ENCODE measurements around the gene REXO4. TPM values are rescaled to one million over a fixed set of nuclear protein-coding genes. Genes with fewer than 3 reads are reported as not detected.

The REXO4 gene
- total RNA-seq, 1 experiment from 2014 or later = 38.6 TPM

- POLR2A ChIA-PET = no interaction called here
- TF ChIP-seq STAT6 (CRISPR knock-in tag; conservative IDR thresholded peaks at IDR 0.05; ENCODE audit: low read depth) = no peak
- TF ChIP-seq ZNF423 (CRISPR knock-in tag; IDR thresholded peaks at IDR 0.05) = no peak
- TF ChIP-seq JAZF1 (CRISPR knock-in tag; IDR thresholded peaks at IDR 0.05) = no peak
- TF ChIP-seq, protein P1, sequence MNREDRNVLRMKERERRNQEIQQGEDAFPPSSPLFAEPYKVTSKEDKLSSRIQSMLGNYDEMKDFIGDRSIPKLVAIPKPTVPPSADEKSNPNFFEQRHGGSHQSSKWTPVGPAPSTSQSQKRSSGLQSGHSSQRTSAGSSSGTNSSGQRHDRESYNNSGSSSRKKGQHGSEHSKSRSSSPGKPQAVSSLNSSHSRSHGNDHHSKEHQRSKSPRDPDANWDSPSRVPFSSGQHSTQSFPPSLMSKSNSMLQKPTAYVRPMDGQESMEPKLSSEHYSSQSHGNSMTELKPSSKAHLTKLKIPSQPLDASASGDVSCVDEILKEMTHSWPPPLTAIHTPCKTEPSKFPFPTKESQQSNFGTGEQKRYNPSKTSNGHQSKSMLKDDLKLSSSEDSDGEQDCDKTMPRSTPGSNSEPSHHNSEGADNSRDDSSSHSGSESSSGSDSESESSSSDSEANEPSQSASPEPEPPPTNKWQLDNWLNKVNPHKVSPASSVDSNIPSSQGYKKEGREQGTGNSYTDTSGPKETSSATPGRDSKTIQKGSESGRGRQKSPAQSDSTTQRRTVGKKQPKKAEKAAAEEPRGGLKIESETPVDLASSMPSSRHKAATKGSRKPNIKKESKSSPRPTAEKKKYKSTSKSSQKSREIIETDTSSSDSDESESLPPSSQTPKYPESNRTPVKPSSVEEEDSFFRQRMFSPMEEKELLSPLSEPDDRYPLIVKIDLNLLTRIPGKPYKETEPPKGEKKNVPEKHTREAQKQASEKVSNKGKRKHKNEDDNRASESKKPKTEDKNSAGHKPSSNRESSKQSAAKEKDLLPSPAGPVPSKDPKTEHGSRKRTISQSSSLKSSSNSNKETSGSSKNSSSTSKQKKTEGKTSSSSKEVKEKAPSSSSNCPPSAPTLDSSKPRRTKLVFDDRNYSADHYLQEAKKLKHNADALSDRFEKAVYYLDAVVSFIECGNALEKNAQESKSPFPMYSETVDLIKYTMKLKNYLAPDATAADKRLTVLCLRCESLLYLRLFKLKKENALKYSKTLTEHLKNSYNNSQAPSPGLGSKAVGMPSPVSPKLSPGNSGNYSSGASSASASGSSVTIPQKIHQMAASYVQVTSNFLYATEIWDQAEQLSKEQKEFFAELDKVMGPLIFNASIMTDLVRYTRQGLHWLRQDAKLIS (CRISPR knock-in tag; IDR thresholded peaks at IDR 0.05; ENCODE audit: borderline replicate concordance) = no peak
- TF ChIP-seq E2F5 (CRISPR knock-in tag; IDR thresholded peaks at IDR 0.05) = no peak
- TF ChIP-seq GRHL2 (CRISPR knock-in tag; IDR thresholded peaks at IDR 0.05; ENCODE audit: insufficient replicate concordance, severe bottlenecking) = no peak
- no peak for TF ChIP-seq TEAD1 (CRISPR knock-in tag; IDR thresholded peaks at IDR 0.05)
- TF ChIP-seq GTF2I (CRISPR knock-in tag; conservative IDR thresholded peaks at IDR 0.05) = no peak
- no peak for TF ChIP-seq MXD4 (CRISPR knock-in tag; IDR thresholded peaks at IDR 0.05; ENCODE audit: borderline replicate concordance)
- TF ChIP-seq, protein P2, sequence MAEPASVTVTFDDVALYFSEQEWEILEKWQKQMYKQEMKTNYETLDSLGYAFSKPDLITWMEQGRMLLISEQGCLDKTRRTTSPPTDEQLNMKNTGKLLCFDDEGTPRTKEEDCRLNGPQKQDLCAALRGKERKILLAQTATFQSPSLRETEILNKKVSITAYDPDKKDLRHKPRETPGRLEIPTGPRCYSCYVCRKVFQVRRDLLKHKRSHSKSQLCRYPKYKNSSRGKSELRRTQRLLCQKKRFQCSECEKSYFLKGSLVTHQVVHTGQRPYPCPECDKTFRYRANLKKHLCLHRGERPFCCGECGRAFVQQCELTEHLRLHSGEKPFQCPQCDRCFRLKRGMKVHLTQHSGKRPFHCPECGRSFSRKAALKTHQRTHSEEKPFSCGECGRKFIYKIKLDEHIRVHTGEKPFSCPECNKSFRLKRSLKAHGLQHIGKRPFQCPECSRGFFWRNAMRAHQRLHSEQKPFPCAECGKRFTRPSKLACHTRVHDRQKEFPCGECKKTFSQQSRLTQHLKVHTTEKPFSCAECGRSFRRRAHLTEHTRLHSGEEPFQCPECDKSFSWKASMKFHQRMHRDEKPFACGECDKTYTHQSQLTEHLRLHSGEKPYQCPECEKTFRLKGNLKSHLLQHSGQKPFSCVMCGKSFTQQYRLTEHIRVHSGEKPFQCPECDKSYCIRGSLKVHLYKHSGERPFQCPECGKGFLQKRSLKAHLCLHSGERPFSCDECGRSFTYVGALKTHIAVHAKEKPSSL (CRISPR knock-in tag; conservative IDR thresholded peaks at IDR 0.05) = no peak
- Mint-ChIP-seq H3K27ac (no peak overlapping the region), H3K36me3 (no peaks in the 10 kb centered on the region), H3K4me3 (no peak overlapping the region), H3K9me3 (no peaks in the 10 kb centered on the region), H3K4me1 (no peaks in the 10 kb centered on the region), H3K27me3 (ENCODE audit: low read depth) (no peaks in the 10 kb centered on the region)
- CTCF ChIA-PET = interaction anchor here (1.1 to 2.1 kb wide), 6 partner anchors 13 to 79 kb away, joined by 3 to 15 read pairs (median 4); partner anchors contain the start of genes ADAMTS13 and CACFD1
- ATAC-seq (no peak), DNase-seq (ENCODE audit: low spot score) (no peak)
Observed at GRCh38 chr9:133436681-133437080, 18.9 kb upstream of the REXO4 start.

- peaks cover 9% of the 10 kb centered on the region for H3K27me3 Mint-ChIP-seq (ENCODE audit: low read depth)
- H3K27ac Mint-ChIP-seq = no peak overlapping the region
- H3K4me1 Mint-ChIP-seq = no peaks in the 10 kb centered on the region
- TF ChIP-seq CREM (CRISPR knock-in tag; IDR thresholded peaks at IDR 0.05) = no peak
- TF ChIP-seq EMX1 (CRISPR knock-in tag; IDR thresholded peaks at IDR 0.05) = no peak
- TF ChIP-seq, protein P3, sequence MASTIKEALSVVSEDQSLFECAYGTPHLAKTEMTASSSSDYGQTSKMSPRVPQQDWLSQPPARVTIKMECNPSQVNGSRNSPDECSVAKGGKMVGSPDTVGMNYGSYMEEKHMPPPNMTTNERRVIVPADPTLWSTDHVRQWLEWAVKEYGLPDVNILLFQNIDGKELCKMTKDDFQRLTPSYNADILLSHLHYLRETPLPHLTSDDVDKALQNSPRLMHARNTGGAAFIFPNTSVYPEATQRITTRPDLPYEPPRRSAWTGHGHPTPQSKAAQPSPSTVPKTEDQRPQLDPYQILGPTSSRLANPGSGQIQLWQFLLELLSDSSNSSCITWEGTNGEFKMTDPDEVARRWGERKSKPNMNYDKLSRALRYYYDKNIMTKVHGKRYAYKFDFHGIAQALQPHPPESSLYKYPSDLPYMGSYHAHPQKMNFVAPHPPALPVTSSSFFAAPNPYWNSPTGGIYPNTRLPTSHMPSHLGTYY (CRISPR knock-in tag; IDR thresholded peaks at IDR 0.05) = no peak
- TF ChIP-seq ELF4 (CRISPR knock-in tag; IDR thresholded peaks at IDR 0.05; ENCODE audit: low read depth) = no peak
- TF ChIP-seq NR1H2 (CRISPR knock-in tag; IDR thresholded peaks at IDR 0.05) = no peak
- no peak for TF ChIP-seq FOXP1 (CRISPR knock-in tag; IDR thresholded peaks at IDR 0.05; ENCODE audit: borderline replicate concordance)
- no peak overlapping the region for H3K4me3 Mint-ChIP-seq
- no peaks in the 10 kb centered on the region for H3K9me3 Mint-ChIP-seq
- ATAC-seq = no peak
- ChIA-PET POLR2A (no interaction called here), CTCF (interaction anchor here (0.6 kb wide), 1 partner anchor 29 kb away, joined by 3 read pairs; no protein-coding TSS in a partner anchor)
- no peak for DNase-seq (ENCODE audit: low spot score)
- no peaks in the 10 kb centered on the region for H3K36me3 Mint-ChIP-seq
Observed at GRCh38 chr9:133433351-133433843, 15.6 kb upstream of the REXO4 start.
